Measurements from ENCODE around the gene HOOK1.
"Not testable (repeated sequence)": the region's sequence is repeated elsewhere in the genome, so short reads cannot be mapped to it uniquely, and the experiment has no call there.

The HOOK1 gene

DNA sequence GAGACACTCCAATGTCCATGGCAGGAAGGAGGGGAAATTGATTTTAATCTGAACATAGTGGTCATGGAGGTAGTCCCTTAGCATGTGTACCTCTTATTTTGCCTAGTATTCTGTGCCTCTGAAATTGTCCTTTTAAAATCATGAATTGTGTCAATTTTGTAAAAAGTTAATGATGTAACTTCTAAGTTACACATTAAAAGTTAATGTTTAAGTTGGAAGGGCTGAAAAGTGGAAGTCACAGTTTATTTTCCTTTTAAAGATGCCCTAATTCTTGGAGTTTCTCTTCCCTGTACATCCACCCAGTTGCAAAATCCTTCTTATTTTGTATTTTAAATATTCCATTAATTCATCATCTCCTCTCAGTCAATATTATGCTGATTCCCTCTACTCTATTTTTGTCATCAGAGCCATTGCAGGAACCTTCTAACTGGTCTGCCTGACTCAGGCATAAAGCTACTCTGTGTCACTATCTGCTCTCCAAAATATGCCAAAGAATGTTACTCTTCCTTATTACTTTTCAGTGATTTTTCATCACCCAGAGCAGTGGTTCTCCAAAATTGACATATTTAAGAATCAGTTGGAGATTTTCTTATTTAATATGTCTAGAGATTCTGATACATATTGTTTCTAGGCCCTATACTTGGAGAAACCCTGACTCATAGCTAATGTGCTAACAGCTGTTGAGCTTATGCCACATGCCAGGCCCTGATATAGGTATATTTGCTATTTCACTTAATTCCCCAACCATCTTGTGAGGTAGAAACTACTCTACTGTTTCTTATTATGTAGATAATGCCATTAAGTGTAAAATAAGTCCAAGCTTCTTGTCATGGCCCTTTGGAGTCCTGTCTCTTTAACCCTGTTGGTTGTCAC is 5.1 kb downstream of the HOOK1 start:
- no peak for DNase-seq (ENCODE audit: low read depth)

DNA sequence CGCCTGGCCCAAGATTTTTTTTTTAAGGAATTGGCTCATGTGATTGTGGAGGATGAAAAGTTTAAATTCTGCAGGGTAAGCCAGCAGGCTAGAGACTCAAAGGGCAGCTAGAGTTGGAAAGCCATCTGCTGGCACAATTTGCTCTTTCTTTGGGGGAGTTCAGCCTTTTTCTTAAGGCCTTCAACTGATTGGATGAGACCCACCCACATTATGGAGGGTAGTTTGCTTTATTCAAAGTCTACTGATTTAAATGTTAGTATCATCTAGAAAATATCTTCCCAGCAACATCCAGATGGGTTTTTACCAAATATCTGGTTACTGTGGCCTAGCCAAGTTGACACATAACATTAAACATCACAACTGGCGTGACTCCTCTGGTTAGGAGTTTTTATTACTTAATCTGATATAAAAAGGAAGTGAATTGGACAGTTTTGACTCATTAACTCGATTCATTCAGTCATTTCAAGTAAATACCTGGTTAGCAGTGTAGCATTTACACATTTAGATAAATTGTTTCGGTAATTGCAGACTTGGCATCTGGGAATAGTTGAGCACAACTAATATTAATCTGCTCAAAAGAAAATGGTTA is 12.4 kb downstream of the HOOK1 start:
- DNase-seq (ENCODE audit: low read depth), result no peak

DNA sequence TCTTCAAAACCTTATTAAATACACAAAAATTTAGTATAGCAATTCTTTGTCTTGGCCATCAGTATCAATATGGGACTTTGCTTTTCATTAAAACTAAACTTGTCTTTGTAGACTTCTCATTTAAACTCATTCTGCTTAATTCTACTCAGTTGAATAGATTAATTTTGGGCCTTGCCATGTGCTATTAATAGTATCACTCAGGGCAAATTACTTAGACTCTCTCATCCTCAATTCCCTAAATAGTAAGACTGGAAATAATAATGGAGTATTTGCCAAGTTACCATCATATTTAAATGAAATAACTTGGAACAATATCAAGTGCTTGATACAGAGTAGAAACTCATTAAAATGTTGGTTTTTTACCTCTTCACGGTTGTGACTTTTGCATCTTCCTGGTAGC is 13.4 kb downstream of the HOOK1 start:
- no peak for DNase-seq (ENCODE audit: low read depth)

DNA sequence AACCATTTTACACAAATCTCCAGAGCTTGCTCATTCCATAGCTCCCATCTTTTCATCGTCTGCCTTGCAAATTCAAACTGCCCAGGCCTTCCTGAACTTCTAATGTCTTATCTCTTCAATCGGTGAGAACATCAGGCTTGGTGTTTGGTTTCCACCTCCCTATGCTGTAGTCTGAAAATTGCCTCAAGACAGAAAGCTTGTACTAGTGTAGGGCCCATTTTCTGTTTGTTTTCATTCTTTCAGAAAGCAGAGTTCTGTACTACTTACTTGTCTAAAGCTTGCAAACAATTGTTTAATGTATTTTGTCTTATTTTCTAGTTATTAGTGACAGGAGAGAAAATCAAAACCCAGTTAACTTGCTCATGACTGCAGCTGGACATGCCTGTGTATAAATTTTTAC is 16.8 kb downstream of the HOOK1 start:
- no peak for DNase-seq (ENCODE audit: low read depth)

DNA sequence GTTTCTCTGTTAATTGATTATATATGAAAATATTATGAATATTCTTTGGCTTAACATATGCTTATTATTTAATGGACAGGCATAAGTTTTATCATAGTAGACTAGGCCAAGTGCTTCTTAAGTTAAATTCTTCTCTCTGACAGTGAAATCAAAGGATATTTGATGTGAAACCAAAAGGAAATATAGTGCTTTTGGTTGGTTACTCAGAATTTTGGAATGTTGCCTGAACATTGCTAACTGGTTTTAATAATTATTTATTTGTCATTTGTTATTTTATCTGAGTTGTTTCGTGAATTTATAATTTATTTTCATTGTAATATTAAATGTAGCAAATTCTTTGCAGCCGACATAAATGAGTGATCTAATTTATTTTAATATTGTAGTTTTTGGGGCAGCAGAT is 18.3 kb downstream of the HOOK1 start:
- DNase-seq (ENCODE audit: low read depth), result no peak

DNA sequence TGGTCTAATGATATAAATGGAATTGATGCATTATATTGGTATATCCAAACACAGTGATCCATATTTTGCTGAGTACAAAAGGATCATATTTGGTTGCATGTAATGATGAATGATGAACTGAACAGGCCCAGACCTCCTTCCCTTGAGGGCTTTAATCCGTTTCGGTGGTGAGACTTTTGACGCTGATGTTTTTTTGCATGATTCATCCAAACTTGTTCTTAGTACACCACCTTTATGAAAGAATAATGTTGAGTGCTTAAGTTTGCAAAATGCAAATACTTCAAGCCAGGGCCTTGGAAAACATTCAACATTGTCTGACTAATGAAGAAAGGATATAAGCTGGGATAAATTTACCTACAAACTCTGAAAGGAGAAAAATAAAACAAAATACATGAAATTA is 19.2 kb downstream of the HOOK1 start:
- DNase-seq (ENCODE audit: low read depth), result no peak

DNA sequence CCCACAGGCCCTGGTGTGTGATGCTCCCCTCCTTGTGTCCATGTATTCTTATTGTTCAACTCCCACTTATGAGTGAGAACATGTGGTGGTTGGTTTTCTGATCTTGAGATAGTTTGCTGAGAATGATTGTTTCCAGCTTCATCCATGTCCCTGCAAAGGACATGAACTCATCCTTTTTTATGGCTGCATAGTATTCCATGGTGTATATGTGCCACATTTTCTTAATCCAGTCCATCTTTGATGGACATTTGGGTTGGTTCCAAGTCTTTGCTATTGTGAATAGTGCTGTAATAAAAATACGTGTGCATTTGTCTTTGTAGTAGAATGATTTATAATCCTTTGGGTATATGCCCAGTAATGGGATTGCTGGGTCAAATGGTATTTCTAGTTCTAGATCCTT is 23.1 kb downstream of the HOOK1 start:
- not testable (repeated sequence) for DNase-seq (ENCODE audit: low read depth)

DNA sequence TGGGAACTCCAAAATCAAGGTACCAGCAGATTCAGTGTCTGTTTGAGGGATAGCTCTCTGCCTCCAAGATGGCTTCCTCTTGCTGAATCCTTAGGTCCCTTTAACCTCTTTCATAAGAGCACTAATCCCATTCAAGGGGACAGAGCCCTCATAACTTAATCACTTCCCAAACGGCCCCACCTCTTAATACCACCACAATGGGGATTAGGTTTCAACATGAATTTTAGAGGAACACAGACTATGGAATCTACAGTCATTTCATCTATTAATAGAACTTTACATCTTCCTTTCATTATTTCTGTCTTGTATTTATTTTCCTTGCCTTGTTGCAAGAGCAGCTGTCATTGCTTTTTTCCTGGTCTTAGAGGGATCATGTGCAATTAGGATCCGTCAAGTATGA is 30.3 kb downstream of the HOOK1 start:
- DNase-seq (ENCODE audit: low read depth), result no peak

DNA sequence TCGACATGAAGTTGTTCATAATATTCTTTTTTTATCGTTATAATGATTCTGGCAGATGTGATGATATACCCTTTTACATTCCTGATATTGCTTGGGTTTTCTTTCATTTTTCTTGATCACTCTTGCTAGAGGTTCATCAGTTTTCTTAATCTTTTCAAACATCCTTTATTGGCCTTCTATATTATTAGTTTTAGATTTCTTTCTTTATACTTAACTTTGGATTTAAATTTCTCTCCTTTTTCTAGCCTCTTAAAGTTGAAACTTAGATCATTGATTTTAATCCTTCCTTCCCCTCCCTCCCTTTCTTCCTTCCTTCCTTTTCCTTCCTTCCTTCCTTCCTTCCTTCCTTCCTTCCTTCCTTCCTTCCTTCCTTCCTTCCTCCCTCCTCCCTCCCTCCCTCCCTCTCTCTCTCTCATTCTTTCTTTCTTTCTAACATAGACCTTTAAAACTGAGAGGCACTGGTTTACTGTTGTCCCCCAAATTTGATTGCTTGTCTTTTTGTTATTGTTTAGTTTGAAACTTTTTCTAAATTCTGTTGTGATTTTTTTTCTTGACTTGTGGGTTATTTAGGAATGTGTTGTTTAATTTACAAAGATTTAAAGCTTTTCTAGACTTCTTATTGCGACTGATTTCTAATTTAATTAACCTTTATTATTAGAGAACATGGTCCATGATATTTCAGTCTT is 31.6 kb downstream of the HOOK1 start:
- no peak for DNase-seq (ENCODE audit: low read depth)

DNA sequence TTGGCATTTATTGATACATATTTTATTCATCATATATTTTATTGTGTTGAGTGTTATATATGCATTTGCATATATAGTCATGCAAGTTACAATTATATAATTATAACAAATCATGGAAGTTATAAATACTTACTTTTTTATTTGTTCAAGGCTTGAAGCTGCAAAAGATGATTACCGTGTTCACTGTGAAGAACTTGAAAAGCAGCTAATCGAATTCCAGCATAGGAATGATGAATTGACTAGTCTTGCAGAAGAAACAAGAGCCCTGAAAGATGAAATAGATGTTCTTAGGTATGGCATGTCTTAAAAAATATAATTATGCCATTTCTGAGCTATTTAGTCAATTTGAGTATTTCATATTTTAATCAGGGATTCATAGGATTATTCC is 32.1 kb downstream of the HOOK1 start:
- DNase-seq (ENCODE audit: low read depth), result no peak

DNA sequence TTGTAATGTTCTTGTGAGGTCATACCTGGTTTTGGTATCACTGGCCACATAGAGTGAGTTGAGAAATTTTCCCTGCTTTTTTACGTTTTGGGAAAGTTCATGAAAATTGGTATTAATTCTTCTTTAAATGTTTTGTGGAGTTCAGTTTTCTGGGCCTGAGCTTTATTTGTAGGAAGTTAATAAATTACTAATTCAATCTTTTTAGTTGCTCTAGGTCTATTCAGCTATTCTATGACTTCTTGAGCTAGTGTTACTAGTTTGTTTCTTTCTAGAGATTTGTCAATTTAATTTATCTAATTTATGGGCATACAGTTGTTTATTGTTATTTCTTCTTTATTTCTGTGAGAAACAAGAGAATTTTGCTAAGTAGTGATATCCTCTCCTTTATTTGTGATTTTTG is 37.4 kb downstream of the HOOK1 start:
- no peak for DNase-seq (ENCODE audit: low read depth)

DNA sequence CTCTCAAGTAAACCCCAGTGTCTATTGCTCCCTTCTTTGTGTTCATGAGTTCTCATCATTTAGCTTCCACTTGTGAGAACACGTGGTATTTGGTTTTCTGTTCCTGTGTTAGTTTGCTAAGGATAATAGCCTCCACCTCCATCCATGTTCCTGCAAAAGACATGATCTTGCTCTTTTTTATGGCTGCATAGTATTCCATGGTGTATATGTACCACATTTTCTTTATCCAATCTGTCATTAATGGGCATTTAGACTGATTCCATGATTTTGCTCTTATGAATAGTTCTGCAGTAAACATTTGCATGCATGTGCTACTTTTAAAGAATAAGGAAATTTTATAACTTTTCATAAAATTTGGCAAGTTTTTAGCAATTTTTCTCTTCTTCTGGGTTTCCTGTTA is 40.5 kb downstream of the HOOK1 start:
- not testable (repeated sequence) for DNase-seq (ENCODE audit: low read depth)

DNA sequence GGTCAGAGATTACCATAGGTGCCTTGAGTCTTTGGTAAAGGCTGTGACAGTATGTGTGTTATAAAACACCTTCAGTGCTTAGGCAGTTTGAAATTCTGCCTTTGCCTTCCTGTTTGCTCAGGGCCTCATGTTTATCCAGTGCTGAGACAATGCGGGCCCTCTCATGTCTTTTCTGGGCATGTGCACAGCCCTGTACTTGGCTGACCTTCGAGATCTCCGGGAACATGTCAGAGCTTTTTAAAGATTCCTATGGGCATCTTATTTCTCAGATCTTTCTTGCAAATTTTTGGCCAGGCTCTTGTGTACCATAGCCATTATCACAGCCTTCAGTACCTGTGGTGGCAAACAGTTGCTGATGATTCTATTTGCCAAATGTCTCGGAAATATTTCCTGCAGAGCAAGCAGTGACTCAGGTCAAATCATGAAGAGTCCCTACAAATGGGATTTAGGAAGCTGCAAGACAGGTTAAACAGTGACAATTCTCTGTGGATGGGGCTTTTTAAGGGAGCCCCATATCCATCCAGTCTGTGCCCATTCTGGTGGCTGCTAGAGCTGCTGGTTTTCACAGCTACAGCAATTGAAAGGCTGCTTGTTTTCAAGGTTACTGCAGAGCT is 42.1 kb downstream of the HOOK1 start:
- DNase-seq (ENCODE audit: low read depth), result no peak

DNA sequence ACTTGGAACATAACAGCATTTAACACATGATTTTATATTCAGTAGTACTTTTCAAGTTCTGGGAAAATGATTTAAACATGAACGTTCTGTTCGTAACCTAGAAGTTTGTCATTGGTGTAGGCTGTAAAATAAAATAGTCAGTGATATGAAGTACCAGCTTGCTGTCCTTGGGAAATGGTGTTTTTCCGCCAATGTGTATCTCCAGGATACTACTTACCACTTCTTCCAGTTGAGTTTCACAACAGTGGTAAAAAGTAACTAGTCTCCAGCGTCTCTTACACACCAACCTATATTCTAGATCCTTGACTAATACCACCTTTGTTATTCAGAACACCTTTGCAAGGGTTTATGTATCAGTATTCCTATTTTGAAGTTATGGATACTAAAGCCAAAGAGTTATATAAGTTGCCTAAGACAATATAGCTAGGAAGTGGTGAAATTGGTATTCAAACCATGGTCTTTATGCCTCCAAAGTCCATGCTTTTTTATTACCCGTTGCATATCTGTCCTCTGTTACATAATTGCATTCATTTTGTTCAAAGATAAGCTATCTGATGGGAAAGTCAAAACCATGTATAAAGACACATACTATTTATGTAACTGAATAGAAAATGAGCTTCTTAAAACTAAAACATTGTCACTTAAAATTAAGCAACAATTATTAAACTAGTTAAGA is 43.1 kb downstream of the HOOK1 start:
- no peak for DNase-seq (ENCODE audit: low read depth)

DNA sequence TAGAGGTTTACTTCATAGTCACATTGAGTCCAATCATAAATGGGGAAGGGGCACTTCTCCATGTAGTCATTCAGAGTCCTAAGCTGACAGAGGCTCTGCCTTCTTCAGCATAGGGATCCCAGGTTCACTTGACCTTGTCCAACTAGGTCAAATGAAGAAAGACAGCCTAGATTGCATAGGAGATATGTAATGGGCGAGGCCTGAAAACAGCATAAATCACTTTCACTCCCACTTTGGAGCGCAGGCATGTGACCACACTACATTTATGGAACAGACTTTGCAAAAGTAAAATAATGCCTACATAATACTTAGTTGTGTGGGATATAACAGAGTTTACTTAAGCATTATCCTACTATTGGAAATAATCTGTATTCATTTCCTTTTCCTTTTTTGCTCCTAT is 51.7 kb downstream of the HOOK1 start:
- DNase-seq (ENCODE audit: low read depth), result no peak

DNA sequence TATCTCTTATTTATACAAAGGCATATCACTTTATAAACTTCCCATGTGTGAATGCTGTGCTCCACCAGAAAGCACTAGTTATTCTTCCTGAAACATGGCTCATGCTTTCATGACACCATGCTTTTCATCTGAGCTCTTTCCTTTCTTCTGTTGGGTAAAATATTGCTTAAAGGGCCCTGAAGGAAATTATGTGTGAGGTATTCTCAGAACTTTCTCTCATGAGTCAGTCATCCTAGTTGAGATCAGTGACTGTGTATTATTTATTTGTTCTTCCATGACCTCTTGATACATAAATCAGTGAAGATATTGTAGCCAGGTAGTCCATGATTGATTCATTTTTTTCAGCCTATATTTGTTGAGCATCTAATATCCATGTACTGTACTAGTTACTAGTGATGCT is 57.0 kb downstream of the HOOK1 start:
- no peak for DNase-seq (ENCODE audit: low read depth)

DNA sequence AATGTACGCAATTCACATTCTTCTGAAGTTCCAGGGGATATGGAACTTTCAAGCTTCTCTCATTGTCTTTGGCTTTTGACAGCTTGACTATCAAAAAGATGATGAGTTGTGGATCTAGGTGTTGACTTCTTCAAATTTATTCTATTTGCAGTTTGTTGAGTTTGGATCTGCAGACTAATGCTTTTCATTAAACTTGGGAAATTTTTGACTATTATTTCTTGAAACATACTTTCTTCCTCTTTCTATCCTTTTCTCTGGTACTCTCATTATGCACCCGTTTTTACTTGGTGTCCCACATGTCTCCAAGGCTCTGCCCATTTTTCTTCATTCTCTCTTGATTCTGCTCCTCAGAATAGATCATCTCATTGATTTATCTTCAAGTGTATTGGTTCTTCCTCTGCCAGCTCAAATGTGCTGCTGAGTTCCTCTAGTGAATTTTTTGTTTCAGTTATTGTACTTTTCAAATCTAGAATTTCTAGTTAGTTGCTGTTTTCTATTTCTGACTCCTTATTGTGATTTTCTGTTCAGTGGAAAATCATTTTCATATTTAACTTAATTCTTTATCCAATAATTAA is 62.4 kb downstream of the HOOK1 start:
- no peak for DNase-seq (ENCODE audit: low read depth)

DNA sequence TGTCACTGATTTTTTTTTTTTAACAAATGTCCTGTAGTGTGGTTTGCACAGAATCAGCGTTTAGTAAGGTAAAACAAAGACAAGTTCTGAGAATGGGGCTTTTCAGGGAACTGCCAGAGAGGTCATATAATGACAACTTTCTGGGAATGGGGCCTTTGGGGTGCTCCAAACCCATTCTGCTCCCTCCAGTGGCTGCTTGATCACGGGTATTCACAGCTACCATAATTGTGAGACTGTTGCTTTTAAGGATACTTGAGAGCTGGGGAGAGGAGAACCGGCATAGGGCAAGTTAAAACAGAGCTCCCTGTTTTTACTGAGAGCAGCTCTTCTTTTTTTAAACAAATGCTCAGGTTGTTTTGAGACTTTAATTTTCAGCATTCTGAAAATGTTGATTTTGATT is 63.6 kb downstream of the HOOK1 start:
- DNase-seq (ENCODE audit: low read depth), result no peak

DNA sequence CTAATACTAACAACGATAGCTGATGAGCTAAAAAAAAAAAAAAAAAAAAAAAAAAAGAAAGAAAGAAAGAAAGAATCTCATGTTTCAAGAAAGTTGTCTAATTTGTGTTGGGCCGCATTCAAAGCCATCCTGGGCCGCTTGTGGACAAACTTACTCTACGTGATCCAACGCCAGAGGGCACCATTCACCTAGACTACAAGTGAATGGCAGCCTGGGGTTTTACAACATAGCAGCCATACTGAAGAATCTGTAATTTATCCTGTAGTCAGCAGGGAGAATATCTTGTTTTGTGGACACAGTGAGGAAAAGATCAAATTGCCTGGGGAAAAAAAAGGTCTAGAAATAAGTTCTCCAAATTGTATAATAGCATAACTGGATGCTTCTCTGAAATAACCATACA is 64.8 kb downstream of the HOOK1 start:
- no peak for DNase-seq (ENCODE audit: low read depth)

DNA sequence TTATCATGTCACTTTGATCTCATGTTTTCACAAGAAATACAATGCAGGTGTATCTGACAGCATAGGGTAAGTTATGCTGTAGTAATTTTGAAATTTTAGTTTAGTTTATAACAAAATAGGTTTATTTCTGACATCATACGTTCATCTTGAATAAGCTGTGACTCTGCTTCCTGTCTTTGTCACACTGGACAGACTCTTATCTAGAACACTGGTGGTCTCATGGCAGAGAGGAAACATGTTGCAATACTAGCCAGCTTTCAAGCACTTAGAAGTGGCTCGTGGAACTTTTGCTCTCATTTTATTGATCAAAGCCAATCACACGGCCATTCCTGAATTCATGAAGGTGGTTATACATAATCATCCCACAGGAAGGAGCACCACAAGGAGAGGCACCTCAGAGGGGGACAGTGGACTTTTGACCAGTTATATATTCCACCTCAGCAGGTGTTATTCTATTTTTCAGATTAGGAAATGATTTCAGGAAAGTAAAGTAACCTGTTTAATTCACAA is 65.3 kb downstream of the HOOK1 start:
- DNase-seq (ENCODE audit: low read depth), result no peak

DNA sequence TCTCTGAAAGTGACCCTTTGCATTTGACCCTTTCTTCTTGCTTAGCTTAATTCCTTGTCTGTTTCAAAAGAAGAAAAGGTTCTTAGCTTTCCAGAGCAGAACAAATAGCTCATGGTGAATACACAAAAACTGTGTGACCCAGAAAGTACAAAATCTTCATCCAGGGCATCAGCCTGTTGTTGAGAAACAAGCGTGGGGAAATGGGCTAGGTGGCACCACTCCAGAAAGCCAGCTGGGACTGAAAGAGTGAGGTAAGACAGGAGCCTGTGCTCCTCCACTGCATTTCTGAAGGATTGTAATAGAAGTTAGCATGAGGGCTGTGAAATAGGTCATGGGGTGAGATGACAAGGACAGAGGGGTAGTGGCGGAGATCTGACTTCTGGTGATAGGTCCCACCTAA is 66.0 kb downstream of the HOOK1 start:
- no peak for DNase-seq (ENCODE audit: low read depth)

Data from T-helper 22 cell (primary cell).